SK-N-SH treated with all-trans-retinoic acid at 6 μM for 48 hours (cell line): Measurements from ENCODE around the gene TLR7.

ENCODE experiments used
- ARNTL ChIP-seq: fragments of 450-650 bp; formaldehyde crosslinking; IDR thresholded peaks from 2 replicates; pipeline ENCODE4 v1.5.0; 2020; ENCODE audit warnings: low read depth, mild to moderate bottlenecking, moderate library complexity, borderline replicate concordance
- BACH2 ChIP-seq: fragments of 250-450 bp; sonication (Bioruptor Pico); IDR thresholded peaks from 2 replicates; pipeline ENCODE4 v1.9.0; 2021; ENCODE audit warnings: mild to moderate bottlenecking, borderline replicate concordance
- ESRRG ChIP-seq: fragments of 250-450 bp; sonication (Bioruptor Pico); IDR thresholded peaks from 2 replicates; pipeline ENCODE4 v1.6.1; 2021; ENCODE audit warnings: mild to moderate bottlenecking
- GLIS3 ChIP-seq: fragments of 250-450 bp; sonication (Bioruptor Pico); IDR thresholded peaks from 2 replicates; pipeline ENCODE4 v1.5.0; 2020; ENCODE audit warnings: mild to moderate bottlenecking, moderate library complexity
- ISL1 ChIP-seq: fragments of 250-450 bp; sonication (Bioruptor Pico); IDR thresholded peaks from 2 replicates; pipeline ENCODE4 v2.1.2; 2022; ENCODE audit warnings: mild to moderate bottlenecking, moderate library complexity
- OSR1 ChIP-seq: fragments of 250-450 bp; sonication (Bioruptor Pico); IDR thresholded peaks from 2 replicates; pipeline ENCODE4 v1.8.0; 2022; ENCODE audit warnings: moderate library complexity, mild to moderate bottlenecking, inconsistent platforms
- PPARA ChIP-seq: fragments of 250-450 bp; sonication (Bioruptor Pico); IDR thresholded peaks from 2 replicates; pipeline ENCODE4 v1.5.0; 2020; ENCODE audit warnings: mild to moderate bottlenecking, borderline replicate concordance
- RARB ChIP-seq: fragments of 250-450 bp; sonication (Bioruptor Pico); IDR thresholded peaks from 2 replicates; pipeline ENCODE4 v1.8.0; 2021; ENCODE audit warnings: mild to moderate bottlenecking, moderate library complexity
- TOX ChIP-seq: fragments of 250-450 bp; sonication (Bioruptor Pico); IDR thresholded peaks from 2 replicates; pipeline ENCODE4 v1.8.0; 2021; ENCODE audit warnings: mild to moderate bottlenecking, moderate library complexity, borderline replicate concordance
- ZC3H10 ChIP-seq: fragments of 250-450 bp; sonication (Bioruptor Pico); IDR thresholded peaks from 2 replicates; pipeline ENCODE4 v1.5.1; 2021; ENCODE audit warnings: mild to moderate bottlenecking, moderate library complexity
- ZFP3 ChIP-seq: fragments of 250-450 bp; sonication (Bioruptor Pico); IDR thresholded peaks from 2 replicates; pipeline ENCODE4 v1.5.0; 2020; ENCODE audit warnings: mild to moderate bottlenecking, moderate library complexity
- TF ChIP-seq, protein P1 (sequence below): fragments of 250-450 bp; sonication (Bioruptor Pico); IDR thresholded peaks from 2 replicates; pipeline ENCODE4 v1.5.1; 2020; ENCODE audit warnings: low read depth, mild to moderate bottlenecking, moderate library complexity

GRCh38 chrX:12881914-12882313 lies 15.0 kb downstream of the TLR7 start:
- TF ChIP-seq PPARA (no peak), OSR1 (CRISPR knock-in tag) (no peak), RARB (CRISPR knock-in tag) (no peak), ZC3H10 (CRISPR knock-in tag) (no peak), ZFP3 (CRISPR knock-in tag) (no peak), ESRRG (CRISPR knock-in tag) (no peak), TOX (no peak), GLIS3 (CRISPR knock-in tag) (no peak), BACH2 (CRISPR knock-in tag) (no peak), ISL1 (no peak), ARNTL (CRISPR knock-in tag) (no peak)
- TF ChIP-seq, protein P1, sequence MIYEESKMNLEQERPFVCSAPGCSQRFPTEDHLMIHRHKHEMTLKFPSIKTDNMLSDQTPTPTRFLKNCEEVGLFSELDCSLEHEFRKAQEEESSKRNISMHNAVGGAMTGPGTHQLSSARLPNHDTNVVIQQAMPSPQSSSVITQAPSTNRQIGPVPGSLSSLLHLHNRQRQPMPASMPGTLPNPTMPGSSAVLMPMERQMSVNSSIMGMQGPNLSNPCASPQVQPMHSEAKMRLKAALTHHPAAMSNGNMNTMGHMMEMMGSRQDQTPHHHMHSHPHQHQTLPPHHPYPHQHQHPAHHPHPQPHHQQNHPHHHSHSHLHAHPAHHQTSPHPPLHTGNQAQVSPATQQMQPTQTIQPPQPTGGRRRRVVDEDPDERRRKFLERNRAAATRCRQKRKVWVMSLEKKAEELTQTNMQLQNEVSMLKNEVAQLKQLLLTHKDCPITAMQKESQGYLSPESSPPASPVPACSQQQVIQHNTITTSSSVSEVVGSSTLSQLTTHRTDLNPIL (CRISPR knock-in tag), result no peak
